Activated T-cell treated with anti-CD3 and anti-CD28 coated beads, Interleukin-2, amount 50 U/mL, for 1 hour (primary cell): Measurements from ENCODE around the gene ZDHHC14.
"Not testable (repeated sequence)": the region's sequence is repeated elsewhere in the genome, so short reads cannot be mapped to it uniquely, and the experiment has no call there.

Experiments used
- DNase-seq: peaks from one replicate; pipeline ENCODE4 v3.0.0-alpha.2; 2020

Gene ZDHHC14

DNA sequence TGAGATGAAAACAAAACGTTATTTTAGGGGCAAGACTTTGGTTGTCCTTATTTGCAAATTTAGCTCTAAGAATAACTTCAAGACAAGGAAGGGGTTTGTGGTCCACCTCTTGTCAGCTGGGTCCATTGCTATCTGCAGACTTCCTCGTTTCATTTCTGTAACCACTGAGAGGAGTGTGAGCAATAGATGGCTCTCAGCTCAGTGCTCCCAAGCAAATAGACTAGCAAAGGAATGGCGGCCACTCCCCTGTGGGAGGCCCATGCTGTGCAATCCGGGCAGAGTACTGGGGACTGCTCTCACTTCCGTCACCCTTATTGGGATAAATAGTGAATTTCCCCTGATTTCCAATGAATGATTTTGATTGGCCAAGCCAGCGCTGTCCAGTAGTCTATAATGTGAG, 176.6 kb downstream of the ZDHHC14 start:
- DNase-seq: no peak

DNA sequence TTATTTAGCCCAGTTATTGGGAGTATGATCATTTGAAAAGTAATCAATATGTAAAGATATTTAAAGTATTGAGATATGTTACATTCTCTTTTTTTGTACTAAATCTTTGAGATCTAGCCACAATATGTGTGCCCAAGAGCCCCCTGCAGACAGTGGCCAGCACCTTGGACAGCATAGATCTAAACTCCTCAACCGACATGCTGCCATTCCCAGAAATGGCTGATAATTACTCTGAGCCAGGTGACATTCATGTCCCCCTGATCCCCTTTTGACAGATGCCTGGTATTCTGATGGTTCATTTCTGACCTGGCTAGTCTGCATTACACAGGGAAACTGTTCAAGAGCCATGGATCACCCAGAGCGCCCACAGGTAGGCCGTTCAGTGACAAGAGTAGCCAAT, 177.1 kb downstream of the ZDHHC14 start:
- DNase-seq: no peak

GRCh38 chr6:157558487-157559200, 177.7 kb downstream of the ZDHHC14 start:
- no peak for DNase-seq

DNA sequence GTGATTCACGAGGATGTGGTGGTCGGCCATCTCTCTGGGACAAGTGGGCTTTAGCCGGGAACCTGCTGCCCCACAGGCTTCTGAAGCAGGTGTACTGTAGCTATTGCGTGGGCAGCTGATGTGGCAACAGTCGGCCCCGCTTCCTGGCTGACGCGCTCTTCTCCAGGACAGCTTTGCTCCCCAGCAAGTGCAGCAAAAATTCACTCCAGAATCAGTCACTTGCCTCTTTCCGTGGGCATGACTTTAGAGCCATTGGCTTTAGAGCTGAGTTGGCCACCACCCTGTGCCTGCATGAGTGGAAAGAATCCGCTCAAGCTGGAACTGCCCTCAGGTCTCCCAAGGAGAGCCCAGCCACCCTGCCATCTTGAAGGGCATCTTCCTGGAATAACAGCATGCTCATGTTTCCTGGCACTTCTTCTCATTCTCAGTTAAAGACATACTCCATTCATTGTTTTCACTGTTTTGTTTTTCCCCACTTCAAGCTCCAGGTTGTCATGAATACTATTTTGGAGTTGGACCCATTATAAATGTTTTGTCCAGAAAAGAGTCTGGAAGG, 178.3 kb downstream of the ZDHHC14 start:
- DNase-seq: no peak

- DNase-seq: not testable (repeated sequence)
Observed at GRCh38 chr6:157560063-157560462, 179.1 kb downstream of the ZDHHC14 start.

GRCh38 chr6:157560691-157561413, 179.9 kb downstream of the ZDHHC14 start:
- no peak for DNase-seq

DNA sequence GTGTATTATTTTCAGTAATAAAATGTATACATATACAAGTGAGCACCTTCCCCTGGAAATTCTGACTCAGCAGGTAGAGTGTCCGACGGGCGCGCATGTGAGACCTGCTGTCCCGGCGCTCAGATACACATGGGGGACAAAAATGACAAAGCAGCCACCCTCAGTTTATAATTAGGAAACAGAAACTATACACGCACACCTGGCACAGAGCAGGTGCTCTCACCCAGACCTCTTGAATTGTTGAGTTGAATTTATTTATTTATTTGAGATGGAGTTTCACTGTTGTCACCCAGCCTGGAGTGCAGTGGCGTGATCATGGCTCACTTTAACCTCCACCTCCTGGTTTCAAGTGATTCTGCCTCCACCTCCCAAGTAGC, 180.4 kb downstream of the ZDHHC14 start:
- DNase-seq: no peak

DNA sequence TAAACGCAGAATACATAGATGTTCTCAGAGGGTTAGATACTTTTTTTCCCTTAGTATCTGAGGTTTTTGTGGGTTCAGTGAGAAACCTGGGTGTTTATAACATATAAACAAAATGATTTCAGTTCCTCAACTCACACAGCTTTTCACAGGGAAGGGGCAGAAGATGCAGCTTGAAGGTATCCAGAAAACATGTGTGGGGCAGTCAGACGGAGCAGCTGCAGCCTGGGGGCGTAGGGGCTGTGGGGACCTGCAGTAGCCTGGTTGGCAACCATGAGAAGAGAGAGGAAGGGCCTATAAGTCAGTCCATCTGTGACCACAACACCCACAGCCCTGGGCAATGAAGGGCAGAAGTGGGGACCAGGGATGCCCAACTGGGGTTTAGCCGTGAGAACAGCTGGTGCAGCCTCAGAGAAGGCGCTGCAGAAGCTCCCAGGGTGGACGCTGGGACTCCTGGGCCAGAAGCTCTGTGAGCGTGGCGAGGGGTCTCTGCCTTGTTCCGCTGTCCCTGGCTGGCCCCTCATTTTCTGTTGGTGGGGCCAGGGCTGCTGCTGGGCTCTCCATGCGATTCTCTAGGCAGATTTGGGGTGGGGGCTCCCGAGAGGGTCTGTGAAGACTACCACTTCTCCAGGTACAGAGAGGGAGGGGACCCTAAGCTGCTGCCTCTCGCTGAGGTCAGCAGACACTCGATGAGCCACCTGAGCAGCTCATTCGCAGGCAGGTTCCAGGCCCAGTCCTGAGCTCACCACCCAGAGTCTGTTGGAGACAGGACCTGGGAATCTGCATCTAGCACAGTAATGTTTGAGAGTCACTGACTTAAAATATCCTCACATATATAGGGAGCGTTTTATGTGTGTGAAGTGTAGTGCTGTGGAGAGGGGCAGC, 181.2 kb downstream of the ZDHHC14 start:
- no peak for DNase-seq

- DNase-seq: no peak
Observed at GRCh38 chr6:157562997-157563396, 182.0 kb downstream of the ZDHHC14 start.

GRCh38 chr6:157563611-157564284, 182.8 kb downstream of the ZDHHC14 start:
- DNase-seq: no peak

GRCh38 chr6:157568702-157569101, 187.7 kb downstream of the ZDHHC14 start:
- DNase-seq: no peak

GRCh38 chr6:157569543-157569942, 188.6 kb downstream of the ZDHHC14 start:
- no peak for DNase-seq

DNA sequence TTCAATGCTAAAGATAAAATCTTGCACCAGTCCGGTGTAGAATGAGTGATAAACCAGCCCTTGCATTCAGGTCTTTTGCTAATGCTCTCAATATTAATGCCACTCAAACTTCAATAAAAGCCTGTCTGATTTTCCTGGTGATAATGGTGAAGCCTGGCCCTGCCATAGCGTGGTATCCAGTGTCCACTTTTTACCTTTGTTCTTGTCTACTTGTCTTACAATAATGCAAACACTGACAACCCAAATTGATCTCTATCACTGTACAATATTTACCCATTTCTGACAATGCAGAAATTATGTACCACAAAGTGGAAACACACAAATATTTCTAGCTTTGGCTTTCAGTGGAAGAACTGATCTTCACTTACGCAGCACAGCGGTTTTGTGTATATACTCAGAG, 189.1 kb downstream of the ZDHHC14 start:
- DNase-seq: no peak

- DNase-seq: no peak
Observed at GRCh38 chr6:157570752-157571151, 189.8 kb downstream of the ZDHHC14 start.

GRCh38 chr6:157571269-157571668, 190.3 kb downstream of the ZDHHC14 start:
- no peak for DNase-seq

GRCh38 chr6:157571950-157572349, 191.0 kb downstream of the ZDHHC14 start:
- DNase-seq: no peak

DNA sequence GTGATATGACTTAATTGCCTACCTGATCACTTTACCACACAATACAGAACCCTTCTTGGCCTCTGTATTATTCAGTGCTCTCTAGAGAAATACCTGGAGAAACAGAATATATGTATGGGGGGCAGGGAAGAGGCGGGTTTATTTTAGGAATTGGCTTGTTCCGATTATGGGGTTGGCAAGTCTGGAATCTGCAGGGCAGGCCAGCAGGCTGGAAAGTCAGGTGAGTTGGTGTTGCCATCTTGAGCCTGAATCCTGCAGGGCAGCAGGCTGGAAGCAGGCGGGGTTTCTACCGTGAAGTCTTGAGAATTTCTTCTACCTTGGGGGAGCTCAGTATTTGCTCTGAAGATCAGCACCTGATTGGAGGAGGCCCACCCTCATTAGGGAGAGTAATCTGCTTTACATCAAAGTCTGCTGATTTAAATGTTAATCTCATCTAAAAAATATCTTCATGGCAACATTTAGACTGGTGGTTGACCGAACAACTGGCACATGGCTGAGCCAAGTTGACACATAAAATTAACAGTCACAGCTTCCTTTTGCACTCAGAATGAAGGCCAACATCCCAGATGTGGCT, 193.9 kb downstream of the ZDHHC14 start:
- no peak for DNase-seq

GRCh38 chr6:157575436-157576145, 194.6 kb downstream of the ZDHHC14 start:
- no peak for DNase-seq

- not testable (repeated sequence) for DNase-seq
Observed at GRCh38 chr6:157576991-157577390, 196.0 kb downstream of the ZDHHC14 start.

DNA sequence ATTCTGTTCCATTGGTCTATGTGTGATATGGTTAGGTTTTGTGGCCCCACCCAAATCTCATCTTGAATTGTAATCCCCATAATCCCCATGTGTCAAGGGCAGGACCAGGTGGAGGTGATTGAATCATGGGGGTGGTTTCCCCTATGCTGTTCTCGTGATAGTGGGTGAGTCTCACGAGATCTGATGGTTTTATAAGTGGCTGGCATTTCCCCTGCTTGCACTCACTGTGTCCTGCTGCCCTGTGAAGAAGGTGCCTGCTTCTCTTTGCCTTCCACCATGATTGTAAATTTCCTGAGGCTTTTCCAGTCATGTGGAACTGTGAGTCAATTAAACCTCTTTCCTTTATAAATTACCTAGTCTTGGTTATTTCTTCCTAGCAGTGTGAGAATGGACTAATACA, 197.5 kb downstream of the ZDHHC14 start:
- DNase-seq: not testable (repeated sequence)

DNA sequence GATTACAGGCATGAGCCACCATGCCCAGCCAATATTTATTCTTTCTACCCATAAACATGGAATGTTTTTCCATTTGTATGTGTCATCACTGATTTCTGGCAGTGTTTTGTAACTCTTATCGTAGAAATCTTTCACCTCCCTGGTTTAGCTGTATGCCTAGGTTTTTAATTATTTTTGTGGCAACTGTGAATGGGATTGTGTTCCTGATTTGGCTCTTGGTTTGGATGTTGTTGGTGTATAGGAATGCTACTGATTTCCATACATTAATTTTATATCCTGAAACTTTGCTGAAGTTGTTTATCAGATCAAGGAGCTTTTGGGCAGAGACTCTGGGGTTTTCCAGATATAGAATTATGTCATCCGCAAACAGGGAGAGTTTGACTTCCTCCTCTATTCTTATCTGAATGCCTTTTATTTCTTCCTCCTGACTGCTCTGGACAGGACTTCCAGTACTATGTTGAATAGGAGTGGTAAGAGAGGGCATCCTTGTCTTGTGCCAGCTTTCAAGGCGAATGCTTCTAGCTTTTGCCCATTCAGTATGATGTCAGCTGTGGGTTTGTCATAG, 198.6 kb downstream of the ZDHHC14 start:
- DNase-seq: no peak
